ENCODE measurements around the gene TSPYL4. TPM values are rescaled to one million over a fixed set of nuclear protein-coding genes. Genes with fewer than 3 reads are reported as not detected.
A peak's percentile ranks its signal among the peaks of the same experiment; 100 is the strongest.

The TSPYL4 gene
- total RNA-seq (10 to 100 TPM in 1 of 4 donors, 1 to 10 TPM in 3; 3.8 to 10.1 (median 7.6) TPM), polyA plus RNA-seq (1 to 10 TPM; 2.8 to 6.6 (median 2.9) TPM)
- long read RNA-seq, donor 1 = 0 reads
- long read RNA-seq, donor 2, full-length matches to known transcripts = 1 of 3 reads
- long read RNA-seq, donor 2, partial matches to known transcripts = 0 of 3 reads
- long read RNA-seq, donor 2, other reads (novel, unspliced or antisense) = 2 of 3 reads

DNA sequence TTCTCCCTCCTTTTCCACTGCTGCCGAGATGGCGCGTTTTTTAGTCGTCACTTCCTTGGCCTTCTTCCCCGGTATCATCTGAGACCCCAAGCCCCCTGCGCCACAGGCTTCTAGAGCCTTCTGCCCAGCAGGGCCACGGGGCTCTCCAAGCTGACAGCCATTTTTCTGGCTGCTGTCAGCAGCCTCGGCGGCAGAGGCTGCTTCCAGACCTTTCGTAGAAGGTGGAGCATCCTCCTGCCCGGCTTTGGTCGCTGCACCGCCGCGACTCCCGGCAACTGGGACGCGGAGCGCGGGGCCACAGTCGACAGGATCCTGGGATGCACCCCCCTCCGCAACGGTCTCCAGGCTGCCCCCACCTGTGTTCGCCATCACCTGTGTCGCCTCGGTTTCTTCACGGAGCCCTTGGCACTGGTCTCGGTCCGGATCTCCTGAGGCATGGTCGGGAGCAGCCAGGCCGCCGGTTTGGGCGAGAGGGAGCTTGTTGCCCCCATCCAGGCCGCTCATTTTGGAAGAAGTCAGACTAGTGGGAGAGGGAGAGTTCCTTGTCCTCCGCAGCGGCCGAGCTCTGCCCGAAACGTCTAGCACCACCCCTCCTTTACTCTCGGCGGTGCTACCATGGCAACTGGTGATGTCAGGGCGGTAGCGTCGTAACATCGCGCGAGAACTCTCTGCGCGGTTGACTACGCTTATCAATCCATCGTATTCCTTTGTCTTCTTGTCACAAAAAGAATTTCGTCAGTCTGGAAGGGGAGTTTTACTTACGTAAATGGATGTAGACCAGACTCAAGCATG, at the start of gene TSPYL4:
TSPYL4 (minus strand) TSS at position 571 of the 792 bp plus-strand sequence; CDS start at position 504, 67 bp downstream.
- peaks cover 0 to under 1% of the 10 kb centered on the region in 2 donors for H3K36me3 ChIP-seq (ENCODE audit: insufficient read depth in 1 of 2, low read depth in 1 of 2)
- H3K4me3 ChIP-seq = peak within 1 kb of the TSS; percentile 88
- 0% methylated on average over 53 of the region's 53 CpGs for WGBS, 3 donors
- TF ChIP-seq, protein P1, sequence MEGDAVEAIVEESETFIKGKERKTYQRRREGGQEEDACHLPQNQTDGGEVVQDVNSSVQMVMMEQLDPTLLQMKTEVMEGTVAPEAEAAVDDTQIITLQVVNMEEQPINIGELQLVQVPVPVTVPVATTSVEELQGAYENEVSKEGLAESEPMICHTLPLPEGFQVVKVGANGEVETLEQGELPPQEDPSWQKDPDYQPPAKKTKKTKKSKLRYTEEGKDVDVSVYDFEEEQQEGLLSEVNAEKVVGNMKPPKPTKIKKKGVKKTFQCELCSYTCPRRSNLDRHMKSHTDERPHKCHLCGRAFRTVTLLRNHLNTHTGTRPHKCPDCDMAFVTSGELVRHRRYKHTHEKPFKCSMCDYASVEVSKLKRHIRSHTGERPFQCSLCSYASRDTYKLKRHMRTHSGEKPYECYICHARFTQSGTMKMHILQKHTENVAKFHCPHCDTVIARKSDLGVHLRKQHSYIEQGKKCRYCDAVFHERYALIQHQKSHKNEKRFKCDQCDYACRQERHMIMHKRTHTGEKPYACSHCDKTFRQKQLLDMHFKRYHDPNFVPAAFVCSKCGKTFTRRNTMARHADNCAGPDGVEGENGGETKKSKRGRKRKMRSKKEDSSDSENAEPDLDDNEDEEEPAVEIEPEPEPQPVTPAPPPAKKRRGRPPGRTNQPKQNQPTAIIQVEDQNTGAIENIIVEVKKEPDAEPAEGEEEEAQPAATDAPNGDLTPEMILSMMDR (IDR thresholded peaks at IDR 0.05) = no peak
- intact Hi-C loops (cut with DNase I) = no loop called here
- H3K9me3 ChIP-seq = no peaks in the 10 kb centered on the region
- peaks cover 24% of the 10 kb centered on the region for H3K4me1 ChIP-seq
- peak within 1 kb of the TSS; percentile 83 for H3K27ac ChIP-seq
- DNase-seq = peak; percentile 92 to 95
- peak; percentile 98 to 100 (median 98) for ATAC-seq
- no peaks in the 10 kb centered on the region for H3K27me3 ChIP-seq (ENCODE audit: insufficient read depth in 3 of 3, low read length in 2 of 3)

DNA sequence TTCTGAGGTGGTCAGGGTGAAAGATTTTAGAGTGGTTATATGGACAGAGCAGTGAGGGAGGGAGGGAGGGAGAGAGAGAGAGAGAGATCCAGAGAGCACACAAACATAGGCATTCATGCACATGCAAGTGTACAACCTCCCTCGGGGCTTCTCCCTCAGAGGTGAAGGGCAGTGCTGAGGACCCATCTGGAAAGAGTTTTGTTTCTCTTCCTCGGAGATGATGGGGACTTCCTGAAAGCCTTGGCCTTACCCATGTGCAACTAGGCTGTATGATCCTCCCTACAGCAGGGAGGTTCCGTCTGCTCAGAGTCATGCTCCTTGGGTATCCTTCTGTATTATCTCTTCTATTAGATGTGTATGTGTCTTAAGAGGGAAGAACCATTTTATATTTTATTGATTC, 47.2 kb upstream of the TSPYL4 start:
- H3K9me3 ChIP-seq = peaks cover 7% of the 10 kb centered on the region
- no peak for DNase-seq
- no peaks in the 10 kb centered on the region for H3K4me1 ChIP-seq
- WGBS, 3 donors = 75 to 84% (median 76%) methylated on average over 3 of the region's 3 CpGs
- TF ChIP-seq, protein P1 (IDR thresholded peaks at IDR 0.05) = no peak
- H3K27me3 ChIP-seq (ENCODE audit: insufficient read depth in 3 of 3, low read length in 2 of 3) = no peaks in the 10 kb centered on the region
- ATAC-seq = no peak
- H3K27ac ChIP-seq = no peak overlapping the region
- no peak overlapping the region for H3K4me3 ChIP-seq
- intact Hi-C loops (cut with DNase I) = no loop called here
- H3K36me3 ChIP-seq (ENCODE audit: insufficient read depth in 1 of 2, low read depth in 1 of 2) = no peaks in the 10 kb centered on the region

DNA sequence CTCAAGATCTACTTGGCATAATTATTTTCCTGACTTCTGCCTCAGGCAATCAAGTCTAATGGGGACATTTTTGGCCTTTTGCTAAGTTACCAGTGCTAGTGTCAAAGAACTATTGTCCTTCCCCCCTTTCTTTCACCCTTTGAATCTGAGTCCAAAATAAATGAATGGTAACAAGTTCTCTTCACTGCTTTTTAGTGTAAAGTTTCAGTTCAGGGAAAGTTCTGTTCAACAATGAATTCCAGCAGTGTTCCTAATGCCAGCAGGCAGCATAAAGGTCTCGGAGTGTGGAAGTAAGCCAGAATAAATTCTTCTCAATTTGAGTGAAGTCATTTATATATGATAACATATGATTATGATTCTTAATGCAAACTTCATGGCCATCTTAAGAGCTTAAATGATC, 46.7 kb upstream of the TSPYL4 start:
- TF ChIP-seq, protein P1 (IDR thresholded peaks at IDR 0.05) = no peak
- DNase-seq (no peak), ATAC-seq (no peak)
- intact Hi-C loops (cut with DNase I) = no loop called here
- Histone ChIP-seq H3K27ac (no peak overlapping the region), H3K9me3 (peaks cover 7% of the 10 kb centered on the region), H3K4me3 (no peak overlapping the region), H3K36me3 (ENCODE audit: insufficient read depth in 1 of 2, low read depth in 1 of 2) (no peaks in the 10 kb centered on the region), H3K4me1 (no peaks in the 10 kb centered on the region), H3K27me3 (ENCODE audit: insufficient read depth in 3 of 3, low read length in 2 of 3) (no peaks in the 10 kb centered on the region)
- 59 to 74% (median 61%) methylated on average over 1 of the region's 1 CpG for WGBS, 3 donors

DNA sequence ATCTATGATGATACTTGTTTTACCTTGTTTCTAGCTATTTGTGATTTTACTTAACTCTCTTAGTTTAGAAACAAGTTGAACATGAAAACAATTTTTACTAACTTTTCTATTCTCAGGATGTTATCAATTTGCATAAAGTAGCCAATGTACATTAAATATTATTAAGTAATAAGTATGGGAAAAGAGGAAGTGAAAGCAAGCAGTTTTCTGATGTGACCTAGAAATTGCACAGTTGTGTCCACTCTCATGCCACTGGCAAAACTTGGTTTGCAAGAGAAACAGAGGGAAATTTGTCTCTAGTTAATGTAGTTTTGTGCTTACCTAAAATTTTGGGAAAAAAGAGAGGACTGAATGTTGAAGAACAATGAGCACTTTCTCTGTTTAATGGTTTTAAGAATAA, 45.1 kb upstream of the TSPYL4 start:
- H3K36me3 ChIP-seq (ENCODE audit: insufficient read depth in 1 of 2, low read depth in 1 of 2) = no peaks in the 10 kb centered on the region
- ATAC-seq = no peak
- no peak overlapping the region for H3K4me3 ChIP-seq

More for the DNA sequence above, 45.1 kb upstream of the TSPYL4 start:
- H3K9me3 ChIP-seq = peaks cover 7% of the 10 kb centered on the region
- no peak for DNase-seq
- H3K27ac ChIP-seq = no peak overlapping the region
- no peaks in the 10 kb centered on the region for H3K27me3 ChIP-seq (ENCODE audit: insufficient read depth in 3 of 3, low read length in 2 of 3)
- no peaks in the 10 kb centered on the region for H3K4me1 ChIP-seq
- intact Hi-C loops (cut with DNase I) = no loop called here
- TF ChIP-seq, protein P1 (IDR thresholded peaks at IDR 0.05) = no peak

Measured in psoas muscle (tissue), 8 donors.